ENCODE measurements around the gene STK32C. TPM values are rescaled to one million over a fixed set of nuclear protein-coding genes. Genes with fewer than 3 reads are reported as not detected.

Gene STK32C
- total and polyA plus RNA-seq, 8 donors, result 3.3 to 13.2 (median 5.2) TPM

DNA sequence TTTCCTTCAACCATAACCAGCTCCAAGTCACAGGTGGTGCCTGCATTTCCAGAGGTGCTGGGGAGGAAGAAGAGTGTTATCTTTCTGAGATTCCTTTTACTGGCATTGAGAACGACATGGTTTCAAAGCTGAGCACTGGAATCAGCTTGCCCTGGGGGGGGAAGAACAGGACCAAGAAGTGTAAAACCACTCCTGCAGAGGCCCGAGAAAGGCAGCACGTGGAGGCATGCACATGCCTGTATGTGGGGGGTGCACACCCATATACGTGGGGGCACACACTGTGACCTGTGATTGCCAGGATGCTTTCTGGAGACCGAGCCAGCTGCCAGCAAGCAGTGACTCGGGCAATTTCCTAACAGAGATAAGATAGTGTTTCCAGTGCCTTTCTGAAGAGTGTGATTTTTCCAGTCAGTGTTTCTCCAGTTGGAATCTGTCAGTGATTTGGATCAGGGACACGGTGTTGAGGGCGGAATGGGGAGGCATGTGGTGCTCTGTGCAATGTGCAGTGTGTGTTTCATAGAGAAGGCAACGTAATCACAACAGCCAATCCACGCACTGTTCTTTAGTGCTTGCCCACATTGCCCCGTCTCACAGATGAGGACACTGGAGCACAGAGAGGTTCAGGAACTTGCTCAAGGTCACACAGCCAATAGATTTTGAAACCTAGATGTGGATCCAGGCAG, 28.5 kb upstream of the STK32C start:
- Histone ChIP-seq H3K27ac (peak overlapping the region in 1 of 4 donors; percentile 41), H3K9me3 (no peaks in the 10 kb centered on the region), H3K4me3 (no peak overlapping the region), H3K4me1 (peaks cover 0 to 7% (median 0%) of the 10 kb centered on the region in 3 donors), H3K27me3 (no peaks in the 10 kb centered on the region), H3K36me3 (no peaks in the 10 kb centered on the region)
- 57 to 58% methylated on average over 11 of the region's 11 CpGs for WGBS, 2 donors
- DNase-seq (no peak), ATAC-seq (no peak), FAIRE-seq (no peak)
- TF ChIP-seq CTCF (IDR thresholded peaks at IDR 0.05), result no peak
- intact Hi-C loops (cut with DNase I), result no loop called here

DNA sequence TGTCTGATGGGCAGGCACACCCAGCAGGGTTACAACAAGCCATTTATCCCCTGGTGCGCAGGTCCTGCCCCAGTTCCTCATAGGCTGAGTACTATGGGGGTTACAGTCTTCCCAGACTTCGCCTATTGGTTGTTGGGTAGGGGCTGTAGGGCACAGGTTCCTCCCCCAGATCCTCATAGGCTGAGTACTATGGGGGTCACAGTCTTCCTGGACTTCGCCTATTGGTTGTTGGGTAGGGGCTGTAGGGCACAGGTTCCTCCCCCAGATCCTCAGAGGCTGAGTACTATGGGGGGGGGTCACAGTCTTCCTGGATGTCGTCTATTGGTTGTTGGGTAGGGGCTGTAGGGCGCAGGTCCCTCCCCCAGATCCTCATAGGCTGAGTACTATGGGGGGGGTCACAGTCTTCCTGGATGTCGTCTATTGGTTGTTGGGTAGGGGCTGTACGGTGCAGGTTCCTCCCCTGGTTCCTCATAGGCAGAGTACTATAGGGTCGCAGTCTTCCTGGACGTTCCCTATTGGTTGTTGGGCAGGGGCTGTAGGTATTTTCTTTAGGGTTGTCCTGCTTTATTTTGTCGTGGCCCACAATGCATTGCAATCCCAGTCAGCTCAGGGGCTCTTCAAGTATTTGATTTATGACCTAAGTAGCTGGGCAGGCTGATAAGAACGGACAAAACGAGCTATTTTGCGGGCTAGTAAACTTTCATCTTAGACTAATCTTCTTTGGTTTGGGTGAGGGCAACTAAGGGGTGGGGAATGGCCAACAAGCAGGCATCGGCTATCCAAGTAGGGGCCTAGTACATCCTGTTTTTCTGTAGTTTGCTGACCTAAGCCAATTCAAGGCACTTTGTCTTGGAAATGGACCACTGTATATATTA, 27.7 kb upstream of the STK32C start:
- H3K27me3 ChIP-seq, result no peaks in the 10 kb centered on the region
- DNase-seq (no peak), ATAC-seq (peak in 1 of 4 donors; percentile 5), FAIRE-seq (no peak)
- H3K4me1 ChIP-seq, result peaks cover 0 to 8% (median 0%) of the 10 kb centered on the region in 3 donors
- no peak overlapping the region for H3K4me3 ChIP-seq
- H3K27ac ChIP-seq, result no peak overlapping the region
- intact Hi-C loops (cut with DNase I), result no loop called here
- no peaks in the 10 kb centered on the region for H3K9me3 ChIP-seq
- 78% methylated on average over 14 of the region's 14 CpGs for WGBS, 2 donors
- no peaks in the 10 kb centered on the region for H3K36me3 ChIP-seq
- TF ChIP-seq CTCF (IDR thresholded peaks at IDR 0.05), result no peak

GRCh38 chr10:132334631-132335188, 27.0 kb upstream of the STK32C start:
- Histone ChIP-seq H3K9me3 (no peaks in the 10 kb centered on the region), H3K36me3 (no peaks in the 10 kb centered on the region), H3K4me1 (peaks cover 0 to 9% (median 0%) of the 10 kb centered on the region in 3 donors), H3K27me3 (no peaks in the 10 kb centered on the region), H3K27ac (no peak overlapping the region), H3K4me3 (no peak overlapping the region)
- DNase-seq, result no peak
- ATAC-seq, result no peak
- intact Hi-C loops (cut with DNase I), result no loop called here
- WGBS, 2 donors, result 91 to 94% methylated on average over 4 of the region's 4 CpGs
- no peak for TF ChIP-seq CTCF (IDR thresholded peaks at IDR 0.05)
- no peak for FAIRE-seq

DNA sequence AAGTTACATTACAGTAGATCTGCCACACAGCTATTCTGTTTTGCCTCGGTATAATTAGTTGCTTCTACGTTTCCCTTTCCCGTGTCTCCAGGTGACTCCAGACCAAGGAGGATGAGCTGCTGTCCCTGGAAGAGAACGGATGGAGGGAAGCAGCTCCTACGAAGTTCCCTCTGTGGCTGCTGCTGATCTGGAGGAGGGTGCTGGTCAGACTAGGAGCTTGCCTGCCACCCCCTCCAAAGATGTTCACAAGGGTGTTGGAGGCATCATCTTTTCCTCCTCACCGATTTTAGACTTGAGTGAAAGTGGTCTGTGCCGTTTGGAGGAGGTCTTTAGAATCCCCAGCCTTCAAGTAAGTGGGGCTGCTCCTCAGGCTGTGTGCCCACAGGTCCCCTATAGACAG, 25.6 kb upstream of the STK32C start:
- intact Hi-C loops (cut with DNase I), result no loop called here
- Histone ChIP-seq H3K27me3 (no peaks in the 10 kb centered on the region), H3K9me3 (no peaks in the 10 kb centered on the region), H3K36me3 (no peaks in the 10 kb centered on the region), H3K4me1 (peaks cover 0 to 9% (median 0%) of the 10 kb centered on the region in 3 donors), H3K27ac (no peak overlapping the region), H3K4me3 (no peak overlapping the region)
- ATAC-seq, result no peak
- WGBS, 2 donors, result 73 to 86% methylated on average over 7 of the region's 7 CpGs
- no peak for FAIRE-seq
- no peak for TF ChIP-seq CTCF (IDR thresholded peaks at IDR 0.05)
- DNase-seq, result no peak

All from pancreas (tissue), 10 donors.